Neural cell (in vitro differentiated cells): Measurements from ENCODE around the gene LPP.

Experiments used
- CTCF ChIP-seq: fragments of 450-650 bp; IDR thresholded peaks from 2 replicates; pipeline ENCODE4 v1.5.1; 2014; ENCODE audit warnings: antibody characterized with exemption, mild to moderate bottlenecking, moderate library complexity; ENCODE audit not compliant: poor library complexity, severe bottlenecking
- EP300 ChIP-seq: fragments of 450-650 bp; conservative IDR thresholded peaks from 2 replicates; pipeline ENCODE4 v1.6.1; 2014; ENCODE audit warnings: antibody characterized with exemption, mild to moderate bottlenecking, moderate library complexity; ENCODE audit not compliant: poor library complexity, severe bottlenecking
- EZH2 ChIP-seq: fragments of 200-600, 300-800 bp; shearing (Covaris generic), sonication (generic); IDR thresholded peaks from 2 replicates; pipeline ENCODE4 v1.6.1; 2014; ENCODE audit warnings: antibody characterized with exemption, low read length, borderline replicate concordance, mild to moderate bottlenecking; ENCODE audit not compliant: insufficient read depth, poor library complexity, severe bottlenecking
- POLR2AphosphoS5 ChIP-seq: IDR thresholded peaks from 2 replicates; pipeline ENCODE4 v1.6.1; 2012
- SMC3 ChIP-seq: fragments of 450-650 bp; conservative IDR thresholded peaks from 2 replicates; pipeline ENCODE4 v1.6.1; 2014; ENCODE audit warnings: antibody characterized with exemption, mild to moderate bottlenecking, moderate library complexity; ENCODE audit not compliant: poor library complexity

- TF ChIP-seq CTCF (no peak), POLR2AphosphoS5 (no peak), EP300 (no peak), SMC3 (no peak), EZH2 (no peak)
These were observed 12.5 kb downstream of the LPP start for GRCh38 chr3:188166441-188166840.
